ENCODE results near the gene PCYT2.
A peak's percentile ranks its signal among the peaks of the same experiment; 100 is the strongest.

PCYT2 gene

GRCh38 chr17:81927653-81928543, 16.7 kb upstream of the PCYT2 start, which contains the start of gene MAFG (continued):
- TF ChIP-seq ZFHX2 (tag by site-specific recombination; conservative IDR thresholded peaks at IDR 0.05) (0 out of 2 replicates have a peak, but pooled peaks have one; percentile 32), ZNF449 (tag by site-specific recombination; IDR thresholded peaks at IDR 0.05) (peak; percentile 42; the same call in 1 of the 2 replicates), ZBTB8A (tag by site-specific recombination; IDR thresholded peaks at IDR 0.05) (peak; percentile 96), ZSCAN16 (tag by site-specific recombination; IDR thresholded peaks at IDR 0.05) (no peak), PRDM10 (tag by site-specific recombination; IDR thresholded peaks at IDR 0.05) (no peak; the same call in 1 of the 2 replicates), ZNF133 (tag by site-specific recombination; IDR thresholded peaks at IDR 0.05) (no peak), ZNF202 (tag by site-specific recombination; IDR thresholded peaks at IDR 0.05; ENCODE audit: borderline replicate concordance) (no peak), TSHZ1 (tag by site-specific recombination; IDR thresholded peaks at IDR 0.05; ENCODE audit: borderline replicate concordance) (no peak), BCL11A (tag by site-specific recombination; IDR thresholded peaks at IDR 0.05; ENCODE audit: low read depth) (no peak), KLF8 (tag by site-specific recombination; IDR thresholded peaks at IDR 0.05) (peak; percentile 44; the same call in 1 of the 2 replicates), ZNF514 (tag by site-specific recombination; IDR thresholded peaks at IDR 0.05) (no peak), ZNF26 (tag by site-specific recombination; IDR thresholded peaks at IDR 0.05) (no peak), BCL11B (tag by site-specific recombination; IDR thresholded peaks at IDR 0.05; ENCODE audit: low read depth) (no peak), ZNF138 (tag by site-specific recombination; IDR thresholded peaks at IDR 0.05; ENCODE audit: borderline replicate concordance) (no peak), ZSCAN23 (tag by site-specific recombination; IDR thresholded peaks at IDR 0.05) (no peak), ZSCAN18 (tag by site-specific recombination; IDR thresholded peaks at IDR 0.05) (no peak), ZNF2 (tag by site-specific recombination; IDR thresholded peaks at IDR 0.05) (no peak), ZNF677 (tag by site-specific recombination; IDR thresholded peaks at IDR 0.05) (peak; percentile 4; the same call in 1 of the 2 replicates), ZNF571 (tag by site-specific recombination; IDR thresholded peaks at IDR 0.05) (no peak), KLF16 (tag by site-specific recombination; IDR thresholded peaks at IDR 0.05) (peak; percentile 69), SCRT2 (tag by site-specific recombination; IDR thresholded peaks at IDR 0.05) (no peak), ZNF654 (tag by site-specific recombination; IDR thresholded peaks at IDR 0.05; ENCODE audit: low read depth) (no peak), ZNF302 (tag by site-specific recombination; IDR thresholded peaks at IDR 0.05; ENCODE audit: low read depth) (no peak), ZNF843 (tag by site-specific recombination; IDR thresholded peaks at IDR 0.05) (no peak)

Measured in HEK293 (cell line).